Fibroblast of skin of scalp (primary cell): ENCODE data around the gene MRPL42.
"Not testable (repeated sequence)": the region's sequence is repeated elsewhere in the genome, so short reads cannot be mapped to it uniquely, and the experiment has no call there.

Source experiments
- DNase-seq: peaks from one replicate; pipeline ENCODE4 v3.0.0-alpha.2; 2013

Gene MRPL42

DNA sequence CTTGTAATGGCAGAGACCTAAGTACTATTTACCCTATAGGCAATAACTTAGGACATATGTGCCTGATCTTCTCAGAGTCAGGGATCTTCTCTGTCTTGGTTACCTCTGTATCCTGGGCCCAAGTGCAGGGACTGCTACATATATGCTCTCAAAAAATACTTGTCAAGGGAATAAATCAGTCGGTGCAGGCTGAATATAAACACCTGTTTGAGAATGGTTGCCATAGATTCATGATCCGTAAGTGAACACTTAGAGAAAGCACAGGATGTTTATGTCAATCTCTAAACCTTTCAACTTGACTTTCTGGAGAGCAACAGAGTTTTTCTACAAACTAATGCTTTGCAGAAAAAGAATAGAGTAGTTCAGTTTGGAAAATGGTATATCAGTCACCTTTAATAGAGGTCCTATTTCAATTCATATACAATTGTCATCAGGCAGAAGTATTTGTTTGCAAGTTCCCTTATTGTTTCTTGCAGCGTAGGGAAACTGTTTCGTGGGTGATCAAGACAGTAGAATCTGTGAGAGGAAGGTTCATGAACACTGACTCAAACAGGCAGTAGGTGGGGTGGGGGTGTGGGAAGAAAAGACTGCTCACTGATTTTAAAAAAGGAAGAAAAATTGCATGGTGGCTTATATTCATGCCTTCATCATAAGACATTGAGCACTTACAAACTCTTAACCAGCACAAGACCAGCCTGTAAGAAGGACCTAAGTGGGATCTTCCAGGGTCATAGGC lies 19.6 kb upstream of the MRPL42 start:
- DNase-seq = no peak

DNA sequence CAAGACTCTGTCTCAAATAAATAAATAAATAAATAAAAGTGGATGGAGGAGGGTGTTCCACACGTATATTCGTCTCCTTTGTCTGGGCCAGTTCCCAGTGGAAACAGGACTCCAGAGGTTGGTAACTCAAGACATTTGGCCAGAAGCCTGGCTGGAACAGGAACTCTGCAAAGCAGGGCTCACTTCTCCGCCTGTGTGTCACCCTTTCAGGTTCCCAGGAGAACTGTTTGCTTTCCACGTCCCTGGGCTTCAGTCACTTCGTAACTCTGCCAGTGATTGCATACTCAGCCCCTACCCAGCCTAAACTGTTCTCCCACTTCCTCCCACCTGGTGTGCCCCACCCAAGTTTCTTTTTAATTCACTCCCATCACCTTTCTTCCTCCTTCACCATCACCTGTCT lies 18.5 kb upstream of the MRPL42 start:
- no peak for DNase-seq

DNA sequence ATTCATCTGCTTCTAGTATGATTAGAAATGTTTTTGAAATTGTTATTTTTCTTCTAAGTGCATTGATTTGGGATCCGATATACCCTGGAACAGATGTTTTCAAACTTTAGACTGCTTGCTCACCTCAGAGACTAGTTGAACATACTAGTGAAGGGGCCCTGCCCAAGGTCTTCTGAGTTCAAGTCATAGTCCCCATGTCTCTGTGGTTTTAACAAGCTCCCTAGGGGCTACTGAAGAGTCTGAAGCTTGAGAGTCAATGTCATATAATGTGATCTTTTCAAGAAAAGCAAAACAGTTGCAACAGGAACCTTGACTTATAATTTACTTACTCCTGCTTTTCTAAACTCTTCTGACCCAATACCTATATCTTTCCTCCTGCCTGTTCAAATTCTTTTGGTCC lies 18.0 kb upstream of the MRPL42 start:
- no peak for DNase-seq

GRCh38 chr12:93451423-93452158 lies 15.7 kb upstream of the MRPL42 start:
- DNase-seq = no peak

GRCh38 chr12:93453633-93454032 lies 13.7 kb upstream of the MRPL42 start:
- peak; percentile 47 for DNase-seq

DNA sequence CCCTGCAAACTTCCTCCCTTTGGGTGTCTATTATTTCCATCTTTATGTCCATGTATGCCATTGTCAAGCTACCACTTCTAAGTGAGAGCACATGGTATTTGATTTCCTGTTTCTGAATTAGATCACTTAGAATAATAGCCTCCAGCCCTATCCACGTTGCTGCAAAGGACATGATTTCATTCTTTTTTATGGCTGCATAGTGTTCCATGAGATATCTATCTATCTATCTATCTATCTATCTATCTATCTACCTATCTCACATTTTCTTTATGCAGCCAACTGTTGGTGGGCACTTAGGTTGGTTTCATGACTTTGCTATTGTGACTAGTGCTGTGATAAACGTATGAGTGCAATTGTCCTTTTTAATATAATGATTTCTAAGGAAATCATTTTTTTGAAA lies 11.2 kb upstream of the MRPL42 start:
- no peak for DNase-seq

GRCh38 chr12:93459097-93459496 lies 8.2 kb upstream of the MRPL42 start:
- DNase-seq = no peak

- no peak for DNase-seq
Observed at GRCh38 chr12:93460003-93460402, 7.3 kb upstream of the MRPL42 start.

DNA sequence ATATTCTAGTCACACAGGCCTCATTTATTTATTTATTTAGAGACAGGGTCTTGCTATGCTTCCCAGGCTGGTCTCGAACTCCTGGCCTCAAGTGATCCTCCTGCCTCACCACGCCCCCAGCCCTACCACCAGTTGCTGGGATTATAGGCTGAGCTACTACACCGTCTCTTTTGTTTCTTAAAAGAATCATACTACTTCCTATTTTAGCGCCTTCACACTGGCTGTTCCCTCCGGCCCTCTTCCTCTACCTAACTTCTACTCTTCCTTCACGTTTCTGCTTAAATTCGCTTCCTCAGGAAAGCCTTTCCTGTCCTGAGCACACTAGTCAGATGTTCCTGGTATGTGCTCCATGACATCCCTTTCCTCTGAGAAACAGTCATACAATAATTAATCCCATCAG lies 6.4 kb upstream of the MRPL42 start:
- DNase-seq = no peak

- DNase-seq = no peak
Observed at GRCh38 chr12:93461503-93461902, 5.8 kb upstream of the MRPL42 start.

DNA sequence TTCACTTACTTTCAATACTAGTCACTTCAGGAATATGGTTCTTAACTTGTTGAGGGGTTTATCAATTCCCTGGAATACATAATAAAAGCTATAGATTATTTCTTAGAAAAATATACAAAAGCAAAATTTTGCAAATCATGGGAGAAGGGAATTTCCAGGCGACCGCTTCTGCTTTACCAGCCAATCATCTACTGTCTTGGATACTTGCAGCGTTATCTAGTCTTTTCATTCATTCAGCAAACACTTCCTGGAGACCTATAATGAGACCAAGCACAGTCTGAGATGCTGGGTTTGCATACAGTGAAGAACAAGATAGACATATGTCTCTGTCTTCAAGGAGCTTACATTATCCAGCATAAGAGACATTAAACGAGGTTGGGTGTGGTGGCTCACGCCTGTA lies 1.5 kb upstream of the MRPL42 start:
- DNase-seq = no peak

GRCh38 chr12:93466625-93467350 lies 526 bp upstream of the MRPL42 start:
- no peak for DNase-seq

- DNase-seq = no peak
Observed at GRCh38 chr12:93468008-93468371, 676 bp downstream of the MRPL42 start.

DNA sequence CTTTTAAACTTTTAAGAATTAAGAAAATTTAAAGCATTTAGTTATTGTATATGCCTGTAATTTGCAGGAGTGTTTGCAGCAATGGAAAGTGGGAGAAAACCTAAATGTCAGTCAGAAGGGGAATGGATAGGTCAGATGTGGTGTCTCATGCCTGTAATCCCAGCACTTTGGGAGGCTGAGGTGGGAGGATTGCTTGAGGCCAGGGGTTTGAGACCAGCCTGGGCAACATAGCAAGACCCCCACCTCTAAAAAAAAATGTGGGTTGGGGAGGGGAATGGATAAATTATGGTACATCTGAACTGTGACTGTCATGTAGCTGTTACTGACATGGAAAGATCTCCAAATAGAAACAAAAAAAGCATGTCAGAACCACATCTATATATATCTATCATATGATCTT lies 2.1 kb downstream of the MRPL42 start:
- no peak for DNase-seq

- DNase-seq = no peak
Observed at GRCh38 chr12:93476555-93476954, 9.2 kb downstream of the MRPL42 start.

DNA sequence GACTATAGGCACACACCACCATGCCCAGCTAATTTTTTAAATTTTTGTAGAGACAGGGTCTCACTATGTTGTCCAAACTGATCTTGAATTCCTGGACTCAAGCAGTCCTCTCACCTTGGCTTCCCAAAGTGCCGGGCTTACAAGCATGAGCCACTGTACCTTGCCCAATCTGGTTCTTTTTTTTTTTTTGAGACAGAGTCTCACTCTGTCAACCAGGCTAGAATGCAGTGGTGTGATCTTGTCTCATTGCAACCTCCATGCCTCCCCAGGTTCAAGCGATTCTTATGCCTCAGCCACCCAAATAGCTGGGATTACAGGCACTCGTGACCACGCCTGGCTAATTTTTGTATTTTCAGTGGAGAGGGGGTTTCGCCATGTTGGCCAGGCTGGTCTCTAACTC lies 15.4 kb downstream of the MRPL42 start:
- no peak for DNase-seq

DNA sequence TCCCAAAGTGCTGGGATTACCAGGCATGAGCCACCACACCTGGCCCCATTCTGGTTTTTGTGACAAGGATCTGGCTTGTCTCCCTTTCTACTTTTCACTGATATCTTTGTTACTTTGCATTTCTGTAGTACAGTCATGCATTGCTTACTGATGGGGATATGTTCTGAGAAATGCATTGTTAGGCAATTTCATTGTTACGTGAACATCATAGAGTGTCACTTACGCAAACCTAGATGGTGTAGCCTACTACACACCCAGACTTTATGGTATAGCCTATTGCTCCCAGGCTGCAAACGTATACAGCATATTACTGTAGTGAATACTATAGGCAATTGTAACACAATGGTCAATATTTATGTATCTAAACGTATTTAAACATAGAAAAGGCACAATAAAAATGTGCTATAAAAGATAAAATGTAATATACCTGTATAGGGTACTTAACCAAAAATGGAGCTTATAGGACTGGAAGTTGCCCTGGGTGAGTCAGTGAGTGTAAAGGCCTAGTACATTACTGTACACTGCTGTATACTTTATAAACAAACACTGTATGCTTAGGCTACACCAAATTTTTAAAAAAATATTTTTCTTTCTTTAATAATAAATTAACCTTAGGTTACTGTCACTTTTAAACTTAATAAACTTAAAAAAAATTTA lies 16.0 kb downstream of the MRPL42 start:
- no peak for DNase-seq

GRCh38 chr12:93484315-93484981 lies 17.1 kb downstream of the MRPL42 start:
- DNase-seq = peak; percentile 48

DNA sequence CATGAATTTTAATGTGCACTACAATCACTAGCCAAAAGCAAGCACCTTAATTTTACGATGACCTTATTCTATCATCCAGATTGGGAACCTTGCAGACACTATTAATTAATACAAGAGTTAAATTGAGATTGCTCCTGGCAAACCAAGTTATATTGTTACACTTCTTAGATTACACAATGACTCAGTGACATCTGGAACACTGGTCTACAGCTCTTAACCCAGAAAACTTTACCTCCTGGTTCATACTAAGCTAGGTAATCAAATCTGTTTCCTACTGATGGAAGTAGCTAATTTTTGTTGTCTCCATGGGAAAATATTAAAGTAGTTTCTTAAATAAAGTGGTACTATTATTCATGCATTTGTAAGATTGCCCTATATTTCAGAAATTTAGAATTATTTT lies 25.5 kb downstream of the MRPL42 start:
- not testable (repeated sequence) for DNase-seq

- DNase-seq = no peak
Observed at GRCh38 chr12:93494096-93494495, 26.8 kb downstream of the MRPL42 start.

DNA sequence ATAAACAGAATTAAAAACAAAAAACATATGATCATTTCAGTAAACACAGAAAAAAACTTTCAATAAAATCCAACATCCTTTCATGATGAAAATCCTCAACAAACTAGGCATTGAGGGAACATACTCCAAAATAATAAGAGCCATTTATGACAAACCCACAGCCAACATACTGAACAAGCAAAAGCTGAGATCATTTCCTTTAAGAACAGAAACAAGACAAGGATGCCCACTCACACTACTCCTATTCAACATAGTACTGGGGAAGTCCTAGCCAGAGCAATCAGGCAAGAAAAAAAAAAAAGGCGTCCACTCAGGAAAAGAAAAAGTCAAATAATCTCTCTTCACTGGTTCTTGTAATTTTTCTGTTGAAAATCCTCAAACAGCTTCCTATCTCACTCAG lies 30.1 kb downstream of the MRPL42 start:
- DNase-seq = no peak

GRCh38 chr12:93498813-93499212 lies 31.5 kb downstream of the MRPL42 start:
- not testable (repeated sequence) for DNase-seq

GRCh38 chr12:93500201-93500600 lies 32.9 kb downstream of the MRPL42 start:
- DNase-seq = no peak
